Fibroblast of skin of abdomen (primary cell): Measurements from ENCODE around the gene GAR1.
"Not testable (repeated sequence)": the region's sequence is repeated elsewhere in the genome, so short reads cannot be mapped to it uniquely, and the experiment has no call there.

Experiments used
- DNase-seq: peaks from one replicate; pipeline ENCODE4 v3.0.0-alpha.2; 2013

Gene GAR1

DNA sequence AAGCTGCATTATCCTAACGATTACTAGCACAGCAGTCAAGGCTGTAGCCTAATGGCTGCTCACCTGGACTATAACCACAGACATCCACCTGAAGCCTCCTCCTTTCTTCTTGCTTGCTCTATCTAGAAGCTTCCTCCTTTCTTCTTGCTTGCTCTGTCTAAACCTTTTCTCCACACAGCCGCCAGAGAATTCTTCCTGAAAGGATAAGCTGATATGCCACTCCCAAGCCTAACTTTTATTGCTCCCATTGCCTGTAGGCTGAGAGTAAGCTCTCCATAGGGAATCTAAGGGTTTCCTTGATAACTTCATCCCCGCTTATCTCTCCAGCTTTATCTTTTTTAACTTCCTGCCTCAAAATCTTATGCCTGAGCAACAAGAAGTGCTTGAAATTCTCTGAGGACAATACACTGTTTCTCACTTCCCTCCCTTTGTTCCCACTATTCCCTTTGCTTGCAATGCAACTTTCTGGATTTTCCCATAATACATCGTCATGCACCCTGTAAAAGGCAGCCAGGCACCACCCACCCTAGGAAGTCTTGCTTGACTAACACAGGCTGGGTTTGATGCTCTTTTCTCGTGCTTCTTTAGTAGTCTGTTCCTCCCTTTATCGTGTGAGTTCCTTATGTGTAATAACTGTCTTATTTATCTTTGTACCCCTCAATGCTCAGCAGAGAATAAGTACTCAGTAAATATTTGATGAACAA is 31.0 kb downstream of the GAR1 start:
- DNase-seq = no peak

DNA sequence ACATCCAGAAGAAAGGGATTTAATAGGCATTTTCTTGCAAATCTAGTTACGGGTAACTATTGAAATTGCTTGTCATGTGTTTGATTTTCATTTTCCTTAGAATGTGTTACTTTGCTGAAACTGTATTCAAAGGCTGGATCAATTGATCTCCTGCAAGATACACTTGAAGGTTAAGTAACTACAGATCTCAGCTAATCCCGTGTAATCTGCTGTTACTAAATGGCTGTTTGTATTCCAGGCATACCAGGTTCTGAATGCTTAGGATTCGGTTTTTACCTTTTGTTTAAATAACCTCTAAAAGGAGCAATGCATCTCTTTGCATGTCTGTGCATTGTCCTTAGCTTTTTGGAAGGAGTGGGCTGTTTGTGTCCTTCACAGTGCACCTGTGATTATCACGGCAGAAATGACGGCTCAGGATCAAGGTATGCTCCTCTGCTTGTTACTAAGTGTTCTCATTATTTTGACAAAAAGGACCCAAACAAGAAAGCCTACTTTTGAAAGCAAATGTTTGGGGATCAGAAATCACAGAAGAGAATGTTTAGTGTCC is 32.4 kb downstream of the GAR1 start, which contains the start of gene LRIT3:
TSS of gene LRIT3 (plus strand) at position 212 of the 547 bp plus-strand sequence. CDS start at position 307, 95 bp downstream.
- DNase-seq = no peak

GRCh38 chr4:109848501-109848900 is 32.9 kb downstream of the GAR1 start:
- DNase-seq = no peak

DNA sequence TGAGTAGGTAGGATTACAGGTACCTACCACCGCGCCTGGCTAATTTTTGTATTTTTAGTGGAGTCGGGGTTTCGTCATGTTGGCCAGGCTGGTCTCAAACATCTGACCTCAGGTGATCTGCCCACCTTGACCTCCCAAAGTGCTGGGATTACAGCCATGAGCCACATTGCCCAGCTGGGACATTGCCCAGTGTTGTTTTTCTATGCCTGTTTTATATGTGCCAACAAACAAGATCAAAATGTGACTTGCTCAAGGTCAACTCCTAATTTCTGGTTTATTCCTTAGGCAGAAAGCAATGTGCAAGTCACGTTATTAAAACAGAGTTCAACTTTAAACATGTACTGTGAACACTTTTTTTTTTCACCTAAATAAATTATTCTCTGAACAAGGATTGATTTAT is 35.0 kb downstream of the GAR1 start:
- DNase-seq = no peak

- DNase-seq = not testable (repeated sequence)
These were observed 44.1 kb downstream of the GAR1 start for GRCh38 chr4:109859426-109860300.

DNA sequence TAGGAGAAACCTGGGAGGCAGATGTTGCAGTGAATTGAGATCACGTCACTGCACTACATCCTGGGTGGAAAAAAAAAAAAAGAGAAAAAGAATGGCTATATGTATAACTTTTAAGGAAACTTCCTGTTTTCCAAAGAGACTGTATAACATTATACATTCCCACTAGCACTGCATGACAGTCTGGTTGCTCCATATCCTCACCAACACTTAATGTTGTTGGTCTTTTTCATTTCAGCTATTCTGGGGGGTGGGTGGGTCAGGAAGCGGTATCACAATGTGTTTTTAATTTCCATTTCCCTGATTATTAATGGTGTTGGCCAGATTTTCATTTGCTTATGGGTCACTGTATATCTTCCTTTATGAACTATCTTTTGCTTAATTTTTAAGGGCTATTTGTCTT is 45.7 kb downstream of the GAR1 start:
- no peak for DNase-seq

DNA sequence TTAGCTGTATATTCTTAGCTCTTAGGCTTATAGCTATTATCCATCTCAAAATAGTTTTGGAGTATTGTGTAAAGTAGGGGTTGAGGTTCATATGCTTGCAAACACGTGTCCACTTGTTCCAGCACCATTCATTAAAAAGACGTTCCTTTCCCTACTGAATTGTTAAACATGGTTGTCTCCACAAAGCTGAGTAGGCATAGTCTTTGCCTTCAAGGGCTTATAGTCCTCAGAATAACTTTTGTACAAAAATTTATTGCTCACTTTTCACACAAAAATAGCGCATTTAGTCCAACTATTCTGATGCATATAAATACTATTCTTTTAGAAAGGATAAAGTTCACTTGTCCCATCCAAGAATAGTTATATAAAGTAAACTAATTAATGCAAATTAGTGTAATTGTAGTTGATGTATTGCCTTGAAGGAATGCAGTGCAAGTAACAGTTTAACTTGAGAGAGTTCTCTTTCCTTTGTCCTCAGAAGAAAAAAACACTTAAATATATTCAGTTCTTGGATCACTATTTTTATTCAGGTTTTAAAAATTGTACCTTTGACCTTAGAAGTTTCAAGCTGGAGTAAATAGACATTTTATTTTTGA is 46.5 kb downstream of the GAR1 start:
- no peak for DNase-seq

GRCh38 chr4:109864134-109864533 is 48.6 kb downstream of the GAR1 start:
- DNase-seq = no peak

DNA sequence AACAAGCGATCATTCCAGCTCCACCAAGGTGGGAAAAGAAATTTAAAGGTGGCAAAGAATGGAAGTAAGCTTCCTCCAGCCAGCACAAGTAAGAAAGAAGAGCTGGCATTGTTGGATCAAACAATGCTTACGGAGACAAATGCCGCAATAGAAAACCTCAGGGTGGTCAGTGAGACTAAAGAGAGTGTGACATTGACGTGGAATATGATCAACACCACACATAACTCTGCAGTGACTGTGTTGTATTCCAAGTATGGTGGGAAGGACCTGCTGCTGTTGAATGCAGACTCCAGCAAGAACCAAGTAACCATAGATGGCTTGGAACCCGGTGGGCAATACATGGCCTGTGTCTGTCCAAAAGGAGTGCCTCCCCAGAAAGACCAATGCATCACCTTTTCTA is 54.5 kb downstream of the GAR1 start:
- no peak for DNase-seq

DNA sequence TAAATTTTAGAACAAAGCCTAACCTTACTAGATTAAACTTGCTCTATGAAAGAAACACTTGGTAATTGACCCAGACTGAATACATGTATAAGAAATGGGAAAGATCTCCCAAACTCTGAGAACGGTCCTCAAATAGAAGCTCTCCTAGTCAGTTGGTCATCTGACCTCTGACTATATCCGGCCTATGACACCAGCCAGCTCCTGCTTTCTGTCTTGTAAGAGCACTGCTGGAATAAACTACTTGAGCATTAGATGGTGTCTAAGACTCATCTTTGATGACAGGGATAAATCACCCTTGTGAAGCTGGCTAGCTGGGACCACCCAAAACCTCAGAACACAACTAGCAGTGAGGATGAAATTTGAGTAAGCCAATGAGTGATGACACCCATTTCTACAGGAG is 56.5 kb downstream of the GAR1 start:
- no peak for DNase-seq

- no peak for DNase-seq
These were observed 57.5 kb downstream of the GAR1 start for GRCh38 chr4:109872950-109873656.

DNA sequence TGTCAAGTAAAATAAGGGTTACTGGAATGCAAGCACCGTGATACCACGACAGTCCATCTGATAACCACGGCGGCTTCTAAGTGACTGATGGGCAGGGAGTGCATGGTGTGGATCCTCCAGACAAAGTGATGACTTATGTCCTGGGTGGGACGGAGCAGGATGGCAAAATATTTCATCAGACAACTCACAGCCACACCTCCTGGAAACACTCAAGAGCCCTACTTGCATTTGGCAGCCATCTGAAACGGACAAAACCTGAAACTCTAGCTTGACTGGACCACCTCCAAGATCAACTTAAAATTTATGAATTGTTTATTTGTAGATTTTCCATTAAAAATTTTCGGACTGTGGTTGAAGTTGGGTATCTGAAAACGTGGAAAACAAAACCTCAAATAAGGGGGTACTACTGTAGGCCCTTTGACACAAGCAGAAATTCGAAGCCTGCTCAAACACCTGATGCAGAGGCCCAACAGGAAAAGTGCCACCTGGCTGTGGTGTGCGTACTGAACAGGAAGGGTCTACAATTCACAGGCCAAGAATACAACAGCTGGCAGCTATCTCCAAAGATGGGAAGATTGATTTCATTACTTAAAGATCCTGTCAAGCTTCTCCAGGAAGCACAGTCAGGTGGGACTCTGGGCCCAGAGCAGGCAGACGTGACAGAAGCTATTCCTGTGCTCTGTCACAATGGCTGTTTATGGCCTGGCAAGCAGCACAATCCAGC is 58.4 kb downstream of the GAR1 start:
- peak; percentile 63 for DNase-seq
